GM18511 (cell line): ENCODE results near the gene RGPD3.
"Not testable (repeated sequence)": the region's sequence is repeated elsewhere in the genome, so short reads cannot be mapped to it uniquely, and the experiment has no call there.

Experiments
- ATAC-seq: cut with Tn5 transposase; IDR thresholded peaks from one replicate; pipeline ENCODE4 v1.9.1; 2021; ENCODE audit warnings: mild to moderate bottlenecking, moderate library complexity; ENCODE audit not compliant: unreplicated experiment

Gene RGPD3

GRCh38 chr2:106468107-106468506 is at the start of gene RGPD3:
Gene RGPD3, minus strand, starts transcription at chr2:106468413. Its CDS starts 125 bp downstream, at chr2:106468288.
- not testable (repeated sequence) for ATAC-seq

GRCh38 chr2:106517329-106517728 is 49.1 kb upstream of the RGPD3 start:
- no peak for ATAC-seq

GRCh38 chr2:106516864-106517263 is 48.7 kb upstream of the RGPD3 start:
- no peak for ATAC-seq

- ATAC-seq, result no peak
These were observed 48.2 kb upstream of the RGPD3 start for GRCh38 chr2:106516436-106516835.

GRCh38 chr2:106514827-106515226 is 46.6 kb upstream of the RGPD3 start:
- not testable (repeated sequence) for ATAC-seq

- not testable (repeated sequence) for ATAC-seq
These were observed 45.2 kb upstream of the RGPD3 start for GRCh38 chr2:106513391-106513790.

- ATAC-seq, result not testable (repeated sequence)
These were observed 43.7 kb upstream of the RGPD3 start for GRCh38 chr2:106511934-106512333.

GRCh38 chr2:106511476-106511901 is 43.3 kb upstream of the RGPD3 start:
- not testable (repeated sequence) for ATAC-seq

- not testable (repeated sequence) for ATAC-seq
These were observed 42.6 kb upstream of the RGPD3 start for GRCh38 chr2:106510791-106511190.

GRCh38 chr2:106509374-106509770 is 41.2 kb upstream of the RGPD3 start:
- not testable (repeated sequence) for ATAC-seq

- not testable (repeated sequence) for ATAC-seq
These were observed 40.6 kb upstream of the RGPD3 start for GRCh38 chr2:106508660-106509373.

GRCh38 chr2:106506002-106506687 is 37.9 kb upstream of the RGPD3 start:
- ATAC-seq, result not testable (repeated sequence)

- ATAC-seq, result not testable (repeated sequence)
These were observed 36.6 kb upstream of the RGPD3 start for GRCh38 chr2:106504787-106505186.

- not testable (repeated sequence) for ATAC-seq
These were observed 36.0 kb upstream of the RGPD3 start for GRCh38 chr2:106504192-106504591.

GRCh38 chr2:106502351-106502750 is 34.1 kb upstream of the RGPD3 start:
- ATAC-seq, result not testable (repeated sequence)

GRCh38 chr2:106500350-106500749 is 32.1 kb upstream of the RGPD3 start:
- not testable (repeated sequence) for ATAC-seq

GRCh38 chr2:106498549-106498948 is 30.3 kb upstream of the RGPD3 start:
- not testable (repeated sequence) for ATAC-seq

- ATAC-seq, result not testable (repeated sequence)
These were observed 24.7 kb upstream of the RGPD3 start for GRCh38 chr2:106492913-106493312.

GRCh38 chr2:106492399-106492798 is 24.2 kb upstream of the RGPD3 start:
- ATAC-seq, result not testable (repeated sequence)

- ATAC-seq, result not testable (repeated sequence)
These were observed 21.5 kb upstream of the RGPD3 start for GRCh38 chr2:106489701-106490100.

- not testable (repeated sequence) for ATAC-seq
These were observed 19.4 kb upstream of the RGPD3 start for GRCh38 chr2:106487386-106488191.
